B cell (primary cell): ENCODE data around the gene MRNIP.

ENCODE experiments used
- EZH2 ChIP-seq: IDR thresholded peaks from 2 replicates; pipeline ENCODE4 v1.6.1; 2012; ENCODE audit warnings: borderline replicate concordance, low read depth, mild to moderate bottlenecking, moderate library complexity, low read length; ENCODE audit not compliant: insufficient read depth, poor library complexity, severe bottlenecking
- TF ChIP-seq, protein P1 (sequence below): fragments of 200-600 bp; IDR thresholded peaks from one replicate; pipeline ENCODE4 v1.8.0; 2022; ENCODE audit warnings: antibody characterized with exemption, mild to moderate bottlenecking

DNA sequence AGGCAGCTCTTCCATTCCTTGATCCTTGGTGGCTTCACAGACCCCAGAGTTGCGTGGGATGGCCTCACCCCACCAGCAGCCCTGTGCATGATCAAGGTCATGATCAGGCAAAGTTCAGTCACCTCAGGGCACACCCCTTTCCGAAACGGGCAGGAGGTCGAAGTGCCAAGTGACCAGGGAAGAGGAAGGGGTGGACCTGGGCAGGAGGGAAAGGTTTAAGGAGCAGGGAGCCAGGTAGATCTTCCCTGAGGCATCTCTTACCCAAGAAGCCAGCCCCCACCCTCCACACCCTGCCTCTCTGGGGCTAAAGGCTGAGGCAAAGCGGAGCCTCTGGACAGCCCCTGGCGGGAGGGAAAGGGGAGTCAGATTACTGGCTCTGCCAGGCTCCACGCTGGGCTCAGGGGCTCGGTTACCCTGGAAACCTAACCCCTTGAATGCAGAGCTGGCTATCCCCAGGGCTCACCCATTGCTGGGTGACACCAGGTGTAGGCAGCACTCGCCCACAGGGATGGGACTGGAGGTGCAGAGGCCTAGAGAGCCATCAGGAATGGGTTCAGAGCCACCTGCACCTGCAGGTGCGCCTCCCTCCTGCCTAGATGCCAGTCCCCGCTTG is 55.6 kb downstream of the MRNIP start:
- TF ChIP-seq, protein P1, sequence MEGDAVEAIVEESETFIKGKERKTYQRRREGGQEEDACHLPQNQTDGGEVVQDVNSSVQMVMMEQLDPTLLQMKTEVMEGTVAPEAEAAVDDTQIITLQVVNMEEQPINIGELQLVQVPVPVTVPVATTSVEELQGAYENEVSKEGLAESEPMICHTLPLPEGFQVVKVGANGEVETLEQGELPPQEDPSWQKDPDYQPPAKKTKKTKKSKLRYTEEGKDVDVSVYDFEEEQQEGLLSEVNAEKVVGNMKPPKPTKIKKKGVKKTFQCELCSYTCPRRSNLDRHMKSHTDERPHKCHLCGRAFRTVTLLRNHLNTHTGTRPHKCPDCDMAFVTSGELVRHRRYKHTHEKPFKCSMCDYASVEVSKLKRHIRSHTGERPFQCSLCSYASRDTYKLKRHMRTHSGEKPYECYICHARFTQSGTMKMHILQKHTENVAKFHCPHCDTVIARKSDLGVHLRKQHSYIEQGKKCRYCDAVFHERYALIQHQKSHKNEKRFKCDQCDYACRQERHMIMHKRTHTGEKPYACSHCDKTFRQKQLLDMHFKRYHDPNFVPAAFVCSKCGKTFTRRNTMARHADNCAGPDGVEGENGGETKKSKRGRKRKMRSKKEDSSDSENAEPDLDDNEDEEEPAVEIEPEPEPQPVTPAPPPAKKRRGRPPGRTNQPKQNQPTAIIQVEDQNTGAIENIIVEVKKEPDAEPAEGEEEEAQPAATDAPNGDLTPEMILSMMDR: no peak
- TF ChIP-seq EZH2: no peak
